ENCODE results near the gene PTPRN2. TPM values are rescaled to one million over a fixed set of nuclear protein-coding genes. Genes with fewer than 3 reads are reported as not detected.

PTPRN2 gene
- total RNA-seq, 4 donors from 2014 or later: 14.9 to 34.3 (median 21.3) TPM

GRCh38 chr7:158564663-158565035 is 23.0 kb downstream of the PTPRN2 start:
- no peak overlapping the region for H3K4me3 ChIP-seq
- no peak for TF ChIP-seq CTCF (IDR thresholded peaks at IDR 0.05)
- no peak for TF ChIP-seq POLR2A (IDR thresholded peaks at IDR 0.05)
- H3K4me1 ChIP-seq: no peaks in the 10 kb centered on the region
- H3K27me3 ChIP-seq: no peaks in the 10 kb centered on the region
- DNase-seq: no peak
- H3K36me3 ChIP-seq: no peaks in the 10 kb centered on the region
- no peaks in the 10 kb centered on the region for H3K9me3 ChIP-seq
- no peak overlapping the region for H3K27ac ChIP-seq

GRCh38 chr7:158563911-158564662 is 23.5 kb downstream of the PTPRN2 start:
- H3K4me1 ChIP-seq: no peaks in the 10 kb centered on the region
- no peaks in the 10 kb centered on the region for H3K9me3 ChIP-seq
- H3K4me3 ChIP-seq: no peak overlapping the region
- no peak for DNase-seq
- H3K27ac ChIP-seq: no peak overlapping the region
- H3K27me3 ChIP-seq: no peaks in the 10 kb centered on the region
- TF ChIP-seq POLR2A (IDR thresholded peaks at IDR 0.05) (no peak), CTCF (IDR thresholded peaks at IDR 0.05) (no peak)
- H3K36me3 ChIP-seq: no peaks in the 10 kb centered on the region

GRCh38 chr7:158563051-158563450 is 24.6 kb downstream of the PTPRN2 start:
- no peaks in the 10 kb centered on the region for H3K4me1 ChIP-seq
- H3K27ac ChIP-seq: no peak overlapping the region
- H3K27me3 ChIP-seq: no peaks in the 10 kb centered on the region
- no peak for DNase-seq
- H3K36me3 ChIP-seq: no peaks in the 10 kb centered on the region
- H3K4me3 ChIP-seq: no peak overlapping the region
- no peaks in the 10 kb centered on the region for H3K9me3 ChIP-seq
- TF ChIP-seq POLR2A (IDR thresholded peaks at IDR 0.05): no peak
- TF ChIP-seq CTCF (IDR thresholded peaks at IDR 0.05): no peak

GRCh38 chr7:158562517-158562916 is 25.1 kb downstream of the PTPRN2 start:
- H3K36me3 ChIP-seq: no peaks in the 10 kb centered on the region
- no peak overlapping the region for H3K27ac ChIP-seq
- H3K9me3 ChIP-seq: no peaks in the 10 kb centered on the region
- TF ChIP-seq POLR2A (IDR thresholded peaks at IDR 0.05) (no peak), CTCF (IDR thresholded peaks at IDR 0.05) (no peak)
- no peak for DNase-seq
- no peaks in the 10 kb centered on the region for H3K4me1 ChIP-seq
- H3K27me3 ChIP-seq: no peaks in the 10 kb centered on the region
- no peak overlapping the region for H3K4me3 ChIP-seq

- Histone ChIP-seq H3K36me3 (no peaks in the 10 kb centered on the region), H3K4me3 (no peak overlapping the region), H3K27ac (no peak overlapping the region), H3K4me1 (no peaks in the 10 kb centered on the region), H3K9me3 (no peaks in the 10 kb centered on the region), H3K27me3 (no peaks in the 10 kb centered on the region)
- DNase-seq: no peak
- no peak for TF ChIP-seq CTCF (IDR thresholded peaks at IDR 0.05)
These were observed 26.0 kb downstream of the PTPRN2 start for GRCh38 chr7:158561659-158562058.

GRCh38 chr7:158560386-158560785 is 27.2 kb downstream of the PTPRN2 start:
- Histone ChIP-seq H3K27ac (no peak overlapping the region), H3K36me3 (no peaks in the 10 kb centered on the region), H3K9me3 (no peaks in the 10 kb centered on the region), H3K27me3 (no peaks in the 10 kb centered on the region), H3K4me3 (no peak overlapping the region), H3K4me1 (no peaks in the 10 kb centered on the region)
- no peak for DNase-seq
- no peak for TF ChIP-seq CTCF (IDR thresholded peaks at IDR 0.05)
- TF ChIP-seq POLR2A (IDR thresholded peaks at IDR 0.05): no peak
